Measurements from ENCODE around the gene CCDC40. TPM values are rescaled to one million over a fixed set of nuclear protein-coding genes. Genes with fewer than 3 reads are reported as not detected.
"Not testable (repeated sequence)": the region's sequence is repeated elsewhere in the genome, so short reads cannot be mapped to it uniquely, and the experiment has no call there.

CCDC40 gene
- total RNA-seq, 1 donor: 0.84 TPM

DNA sequence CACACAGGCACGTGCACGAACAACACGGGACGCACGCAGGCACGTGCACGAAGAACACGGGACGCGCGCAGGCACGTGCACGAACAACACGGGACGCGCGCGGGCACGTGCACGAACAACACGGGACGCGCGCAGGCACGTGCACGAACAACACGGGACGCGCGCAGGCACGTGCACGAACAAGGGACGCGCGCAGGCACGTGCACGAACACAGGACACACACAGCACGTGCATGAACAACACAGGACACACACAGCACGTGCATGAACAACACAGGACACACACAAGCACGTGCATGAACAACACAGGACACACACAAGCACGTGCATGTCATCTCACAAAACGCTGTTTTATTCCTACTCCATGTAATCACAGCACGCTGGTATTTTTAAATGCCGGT lies 53.7 kb downstream of the CCDC40 start:
- H3K4me1 ChIP-seq (ENCODE audit: insufficient read depth, low read length): peaks cover 31% of the 10 kb centered on the region
- H3K4me3 ChIP-seq (ENCODE audit: low read length); H3K9me3 ChIP-seq (ENCODE audit: low read depth, low read length); H3K27me3 ChIP-seq (ENCODE audit: insufficient read depth, low read length): not testable (repeated sequence)

DNA sequence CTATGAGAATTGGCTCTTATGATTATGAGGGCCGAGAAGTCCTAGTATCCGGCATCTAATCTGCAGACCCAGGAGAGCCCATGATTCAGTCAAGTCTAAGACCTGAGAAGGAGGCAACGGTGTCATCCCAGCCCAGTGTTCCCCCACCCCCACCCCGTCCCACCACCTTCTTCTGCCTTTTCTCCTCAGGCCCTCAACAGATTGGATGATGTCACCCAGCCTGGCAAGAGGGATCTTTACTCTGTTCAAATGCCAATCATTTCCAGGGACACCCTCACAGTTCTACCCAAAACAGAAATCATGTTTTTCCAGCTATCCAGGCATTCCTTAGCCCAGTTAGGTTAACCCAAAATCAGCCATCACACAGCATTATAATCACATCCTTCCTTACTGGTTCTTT lies 54.9 kb downstream of the CCDC40 start:
- Histone ChIP-seq H3K4me3 (ENCODE audit: low read length) (no peak overlapping the region), H3K27me3 (ENCODE audit: insufficient read depth, low read length) (no peaks in the 10 kb centered on the region), H3K4me1 (ENCODE audit: insufficient read depth, low read length) (peaks cover 31% of the 10 kb centered on the region), H3K9me3 (ENCODE audit: low read depth, low read length) (no peaks in the 10 kb centered on the region)

- H3K9me3 ChIP-seq (ENCODE audit: low read depth, low read length): no peaks in the 10 kb centered on the region
These were observed 56.5 kb downstream of the CCDC40 start for GRCh38 chr17:80092959-80093358.

DNA sequence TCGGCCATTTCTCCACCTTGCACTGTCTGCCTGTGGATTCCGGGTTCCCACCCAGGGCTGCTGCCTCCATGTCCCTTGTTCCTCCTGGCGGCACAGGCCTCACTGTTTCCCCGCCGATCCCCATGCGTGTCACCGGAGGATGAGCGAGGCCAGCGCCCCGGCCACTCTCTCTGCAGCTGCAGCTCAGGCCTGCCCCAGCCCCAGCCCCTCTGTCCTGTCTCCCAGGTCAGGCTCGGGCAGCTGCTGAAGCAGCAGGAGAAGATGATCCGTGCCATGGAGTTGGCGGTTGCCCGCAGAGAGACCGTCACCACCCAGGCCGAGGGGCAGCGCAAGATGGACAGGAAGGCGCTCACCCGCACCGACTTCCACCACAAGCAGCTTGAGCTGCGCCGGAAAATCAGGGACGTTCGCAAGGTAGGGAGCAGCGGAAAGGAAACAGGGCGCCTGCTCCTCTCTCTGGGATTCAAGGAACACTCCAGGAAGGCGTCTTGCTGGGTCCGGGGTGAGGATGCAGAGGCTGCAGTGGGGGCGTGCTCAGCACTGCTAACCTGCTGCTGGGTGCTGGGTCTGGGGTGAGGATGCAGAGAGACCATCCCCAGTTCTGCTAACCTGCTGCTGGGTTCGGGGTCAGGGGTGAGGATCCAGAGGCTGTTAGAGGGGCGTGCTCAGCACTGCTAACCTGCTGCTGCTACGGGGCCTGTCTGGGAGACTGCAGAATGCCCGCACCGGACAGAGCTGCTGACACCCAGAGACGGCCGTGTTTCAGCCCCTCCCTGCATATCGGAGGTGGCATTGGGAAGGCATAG lies 58.8 kb downstream of the CCDC40 start:
- Histone ChIP-seq H3K4me1 (ENCODE audit: insufficient read depth, low read length) (peaks cover 37% of the 10 kb centered on the region), H3K4me3 (ENCODE audit: low read length) (no peak overlapping the region), H3K27me3 (ENCODE audit: insufficient read depth, low read length) (no peaks in the 10 kb centered on the region), H3K9me3 (ENCODE audit: low read depth, low read length) (no peaks in the 10 kb centered on the region)

More at GRCh38 chr17:80092959-80093358, 56.5 kb downstream of the CCDC40 start:
- no peak overlapping the region for H3K4me3 ChIP-seq (ENCODE audit: low read length)
- peaks cover 31% of the 10 kb centered on the region for H3K4me1 ChIP-seq (ENCODE audit: insufficient read depth, low read length)
- H3K27me3 ChIP-seq (ENCODE audit: insufficient read depth, low read length): no peaks in the 10 kb centered on the region

- no peaks in the 10 kb centered on the region for H3K9me3 ChIP-seq (ENCODE audit: low read depth, low read length)
- no peaks in the 10 kb centered on the region for H3K27me3 ChIP-seq (ENCODE audit: insufficient read depth, low read length)
- H3K4me3 ChIP-seq (ENCODE audit: low read length): no peak overlapping the region
- H3K4me1 ChIP-seq (ENCODE audit: insufficient read depth, low read length): peaks cover 44% of the 10 kb centered on the region
These were observed 59.5 kb downstream of the CCDC40 start for GRCh38 chr17:80095844-80096475.

DNA sequence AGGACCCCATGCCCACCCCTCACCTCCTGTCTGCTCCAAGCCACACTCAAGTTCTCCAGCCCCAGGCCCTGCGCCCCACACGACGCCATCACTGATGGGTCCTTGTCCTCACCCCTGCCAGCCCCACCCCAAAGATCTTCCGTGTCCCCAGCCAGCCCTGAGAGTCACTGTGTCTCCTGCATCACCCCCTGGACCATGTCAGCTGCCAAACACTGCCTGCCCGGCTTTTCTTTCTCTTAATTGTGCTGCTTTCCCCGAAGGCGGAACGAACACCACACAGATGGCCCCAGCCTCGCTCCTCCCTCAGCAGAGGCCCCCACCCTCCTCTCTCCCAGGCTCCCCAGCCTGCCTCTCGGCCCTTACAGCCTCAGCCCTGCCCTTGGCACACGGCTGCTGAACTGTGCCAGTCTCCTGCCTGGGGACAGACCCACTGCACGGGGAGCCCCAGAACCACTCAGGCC lies 60.1 kb downstream of the CCDC40 start:
- no peaks in the 10 kb centered on the region for H3K9me3 ChIP-seq (ENCODE audit: low read depth, low read length)

GRCh38 chr17:80097127-80097621 lies 60.7 kb downstream of the CCDC40 start:
- no peaks in the 10 kb centered on the region for H3K27me3 ChIP-seq (ENCODE audit: insufficient read depth, low read length)

More for the DNA sequence above, 60.1 kb downstream of the CCDC40 start:
- Histone ChIP-seq H3K4me3 (ENCODE audit: low read length) (no peak overlapping the region), H3K4me1 (ENCODE audit: insufficient read depth, low read length) (peaks cover 42% of the 10 kb centered on the region), H3K27me3 (ENCODE audit: insufficient read depth, low read length) (no peaks in the 10 kb centered on the region)

GRCh38 chr17:80097844-80098691 lies 61.6 kb downstream of the CCDC40 start:
- H3K9me3 ChIP-seq (ENCODE audit: low read depth, low read length): no peaks in the 10 kb centered on the region
- no peak overlapping the region for H3K4me3 ChIP-seq (ENCODE audit: low read length)
- no peaks in the 10 kb centered on the region for H3K27me3 ChIP-seq (ENCODE audit: insufficient read depth, low read length)
- peaks cover 40% of the 10 kb centered on the region for H3K4me1 ChIP-seq (ENCODE audit: insufficient read depth, low read length)

More at GRCh38 chr17:80097127-80097621, 60.7 kb downstream of the CCDC40 start:
- Histone ChIP-seq H3K4me3 (ENCODE audit: low read length) (no peak overlapping the region), H3K9me3 (ENCODE audit: low read depth, low read length) (no peaks in the 10 kb centered on the region), H3K4me1 (ENCODE audit: insufficient read depth, low read length) (peaks cover 40% of the 10 kb centered on the region)

- no peak overlapping the region for H3K4me3 ChIP-seq (ENCODE audit: low read length)
- no peaks in the 10 kb centered on the region for H3K27me3 ChIP-seq (ENCODE audit: insufficient read depth, low read length)
- H3K9me3 ChIP-seq (ENCODE audit: low read depth, low read length): no peaks in the 10 kb centered on the region
- peaks cover 28% of the 10 kb centered on the region for H3K4me1 ChIP-seq (ENCODE audit: insufficient read depth, low read length)
These were observed 63.0 kb downstream of the CCDC40 start for GRCh38 chr17:80099291-80100034.

DNA sequence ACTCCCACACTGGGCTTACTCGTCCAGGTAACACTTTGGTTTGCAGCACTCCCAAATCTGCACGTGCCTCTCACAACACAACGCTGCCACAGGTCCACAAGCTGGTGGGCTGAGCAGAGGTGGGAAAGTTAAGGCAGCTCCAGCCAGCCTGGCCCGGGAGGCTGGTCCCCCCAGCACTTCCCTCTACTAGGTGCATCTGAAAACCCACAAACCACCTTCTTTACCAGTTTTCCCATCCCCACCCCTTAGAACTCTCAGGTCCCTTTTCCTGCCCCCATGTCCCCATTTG lies 63.5 kb downstream of the CCDC40 start:
- Histone ChIP-seq H3K4me1 (ENCODE audit: insufficient read depth, low read length) (peaks cover 26% of the 10 kb centered on the region), H3K27me3 (ENCODE audit: insufficient read depth, low read length) (no peaks in the 10 kb centered on the region), H3K9me3 (ENCODE audit: low read depth, low read length) (no peaks in the 10 kb centered on the region), H3K4me3 (ENCODE audit: low read length) (no peak overlapping the region)

DNA sequence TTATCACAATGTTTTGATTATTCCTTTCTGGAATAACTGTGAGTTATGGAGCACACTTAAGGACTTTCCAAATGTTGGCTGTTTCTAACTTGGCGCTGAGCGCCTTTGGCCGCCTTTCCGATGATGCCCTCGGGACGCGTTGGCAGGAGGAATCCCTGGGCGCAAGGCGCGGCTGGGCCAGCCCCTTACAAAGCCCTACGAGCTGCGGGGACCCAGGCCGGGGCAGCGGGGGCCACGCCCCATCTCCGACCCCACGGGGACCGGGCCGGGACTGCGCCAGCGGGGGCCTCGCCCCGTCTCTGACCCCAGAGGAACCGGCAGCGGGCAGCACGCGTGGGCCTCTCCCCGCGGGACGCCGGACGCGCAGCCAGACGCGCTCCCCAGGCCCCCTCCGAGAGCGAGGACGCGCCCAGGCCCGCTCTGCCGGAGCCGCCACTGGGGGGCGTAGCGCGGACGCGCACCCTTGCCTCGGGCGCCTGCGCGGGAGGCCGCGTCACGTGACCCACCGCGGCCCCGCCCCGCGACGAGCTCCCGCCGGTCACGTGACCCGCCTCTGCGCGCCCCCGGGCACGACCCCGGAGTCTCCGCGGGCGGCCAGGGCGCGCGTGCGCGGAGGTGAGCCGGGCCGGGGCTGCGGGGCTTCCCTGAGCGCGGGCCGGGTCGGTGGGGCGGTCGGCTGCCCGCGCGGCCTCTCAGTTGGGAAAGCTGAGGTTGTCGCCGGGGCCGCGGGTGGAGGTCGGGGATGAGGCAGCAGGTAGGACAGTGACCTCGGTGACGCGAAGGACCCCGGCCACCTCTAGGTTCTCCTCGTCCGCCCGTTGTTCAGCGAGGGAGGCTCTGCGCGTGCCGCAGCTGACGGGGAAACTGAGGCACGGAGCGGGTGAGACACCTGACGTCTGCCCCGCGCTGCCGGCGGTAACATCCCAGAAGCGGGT lies 64.8 kb downstream of the CCDC40 start, which contains the start of gene GAA:
Gene GAA, plus strand, starts transcription at position 571 of the 935 bp plus-strand sequence. CDS start 3,006 bp downstream, outside the sequence.
- no peaks in the 10 kb centered on the region for H3K27me3 ChIP-seq (ENCODE audit: insufficient read depth, low read length)
- peaks cover 26% of the 10 kb centered on the region for H3K4me1 ChIP-seq (ENCODE audit: insufficient read depth, low read length)
- peak within 1 kb of the TSS; percentile 90 for H3K4me3 ChIP-seq (ENCODE audit: low read length)
- no peaks in the 10 kb centered on the region for H3K9me3 ChIP-seq (ENCODE audit: low read depth, low read length)

GRCh38 chr17:80101946-80102663 lies 65.7 kb downstream of the CCDC40 start:
- no peaks in the 10 kb centered on the region for H3K9me3 ChIP-seq (ENCODE audit: low read depth, low read length)
- H3K27me3 ChIP-seq (ENCODE audit: insufficient read depth, low read length): no peaks in the 10 kb centered on the region
- peaks cover 26% of the 10 kb centered on the region for H3K4me1 ChIP-seq (ENCODE audit: insufficient read depth, low read length)
- peak overlapping the region; percentile 90 for H3K4me3 ChIP-seq (ENCODE audit: low read length)
